ENCODE data around the gene TRANK1.
"Not testable (repeated sequence)": the region's sequence is repeated elsewhere in the genome, so short reads cannot be mapped to it uniquely, and the experiment has no call there.

Gene TRANK1

GRCh38 chr3:36969085-36969484 lies 24.2 kb upstream of the TRANK1 start:
- no peak for TF ChIP-seq CTCF (IDR thresholded peaks at IDR 0.05; ENCODE audit: low read depth, low read length, missing control alignments)
- H3K4me3 ChIP-seq (replicated peaks; ENCODE audit: low read depth, low read length): no peak overlapping the region
- DNase-seq (ENCODE audit: extremely low read depth, low read depth): no peak

GRCh38 chr3:36965440-36965839 lies 20.6 kb upstream of the TRANK1 start:
- no peak for DNase-seq (ENCODE audit: extremely low read depth, low read depth)
- no peak for TF ChIP-seq CTCF (IDR thresholded peaks at IDR 0.05; ENCODE audit: low read depth, low read length, missing control alignments)
- no peak overlapping the region for H3K4me3 ChIP-seq (replicated peaks; ENCODE audit: low read depth, low read length)

DNA sequence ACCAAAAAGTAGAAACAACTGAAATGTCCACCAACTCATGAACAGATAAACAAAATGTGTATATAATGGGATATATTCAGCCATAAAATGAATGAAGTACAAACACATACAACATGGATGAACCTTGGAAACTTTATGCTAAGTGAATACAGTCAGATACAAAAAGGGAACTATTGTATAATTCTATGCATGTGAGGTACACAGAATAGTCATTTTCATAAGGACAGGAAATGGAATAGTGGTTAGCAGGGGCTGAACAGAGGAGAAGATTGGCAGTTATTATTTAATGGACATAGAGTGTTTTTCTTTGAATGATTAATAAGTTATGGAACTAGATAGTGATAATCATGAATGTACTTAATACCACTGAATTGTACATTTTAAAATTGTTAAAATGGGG lies 20.0 kb upstream of the TRANK1 start:
- TF ChIP-seq CTCF (IDR thresholded peaks at IDR 0.05; ENCODE audit: low read depth, low read length, missing control alignments): no peak
- H3K4me3 ChIP-seq (replicated peaks; ENCODE audit: low read depth, low read length): no peak overlapping the region
- DNase-seq (ENCODE audit: extremely low read depth, low read depth): no peak

DNA sequence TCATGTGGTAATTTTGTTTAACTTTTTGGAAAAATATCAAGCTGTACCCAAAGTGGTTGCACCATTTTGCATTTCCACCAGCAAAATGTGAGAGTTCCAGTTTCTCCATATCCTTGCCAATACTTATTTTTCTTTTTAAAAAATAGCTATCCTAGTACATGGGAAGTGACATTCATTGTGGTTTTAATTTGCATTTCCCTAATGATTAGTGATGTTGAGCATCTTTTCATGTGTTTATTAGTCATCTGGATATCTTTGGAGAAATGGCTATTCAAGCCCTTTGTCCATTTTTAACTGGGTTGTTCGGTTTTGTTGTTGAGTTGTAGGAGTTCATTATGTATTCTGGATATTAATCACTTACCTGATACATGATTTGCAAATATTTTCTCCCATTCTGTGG lies 19.5 kb upstream of the TRANK1 start:
- no peak for TF ChIP-seq CTCF (IDR thresholded peaks at IDR 0.05; ENCODE audit: low read depth, low read length, missing control alignments)
- H3K4me3 ChIP-seq (replicated peaks; ENCODE audit: low read depth, low read length): no peak overlapping the region
- no peak for DNase-seq (ENCODE audit: extremely low read depth, low read depth)

DNA sequence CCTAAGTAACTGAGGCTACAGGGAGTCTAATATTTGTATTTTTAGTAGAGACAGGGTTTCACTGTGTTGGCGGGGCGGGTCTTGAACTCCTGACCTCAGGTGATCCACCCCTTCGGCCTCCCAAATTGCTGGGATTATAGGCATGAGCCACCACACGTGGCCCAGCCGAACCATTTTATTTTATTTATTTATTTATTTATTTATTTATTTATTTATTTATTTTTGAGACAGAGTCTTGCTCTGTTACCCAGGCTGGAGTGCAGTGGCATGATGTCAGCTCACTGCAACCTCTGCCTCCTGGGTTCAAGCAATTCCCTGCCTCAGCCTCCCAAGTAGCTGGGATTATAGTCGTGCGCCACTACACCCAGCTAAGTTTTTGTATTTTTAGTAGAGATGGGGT lies 18.2 kb upstream of the TRANK1 start:
- not testable (repeated sequence) for DNase-seq (ENCODE audit: extremely low read depth, low read depth)

DNA sequence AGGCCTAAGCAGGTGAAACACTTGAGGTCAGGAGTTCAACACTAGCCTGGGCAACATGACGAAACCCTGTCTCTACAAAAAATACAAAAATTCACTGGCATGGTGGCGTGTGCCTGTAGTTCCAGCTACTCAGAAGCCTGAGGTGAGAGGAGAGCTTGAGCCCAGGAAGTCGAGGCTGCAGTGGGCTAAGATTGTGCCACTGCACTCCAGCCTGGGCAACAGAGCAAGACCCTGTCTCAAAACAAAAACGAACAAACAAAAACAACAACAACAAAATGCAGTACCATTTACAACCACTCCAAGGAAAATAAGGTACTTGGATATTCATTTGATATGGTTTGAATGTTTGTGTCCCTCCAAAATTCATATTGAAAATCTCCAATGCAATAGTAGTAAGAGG lies 15.6 kb upstream of the TRANK1 start:
- no peak for DNase-seq (ENCODE audit: extremely low read depth, low read depth)
- H3K4me3 ChIP-seq (replicated peaks; ENCODE audit: low read depth, low read length): no peak overlapping the region
- TF ChIP-seq CTCF (IDR thresholded peaks at IDR 0.05; ENCODE audit: low read depth, low read length, missing control alignments): no peak

More for the DNA sequence above, 18.2 kb upstream of the TRANK1 start:
- not testable (repeated sequence) for H3K4me3 ChIP-seq (replicated peaks; ENCODE audit: low read depth, low read length)

DNA sequence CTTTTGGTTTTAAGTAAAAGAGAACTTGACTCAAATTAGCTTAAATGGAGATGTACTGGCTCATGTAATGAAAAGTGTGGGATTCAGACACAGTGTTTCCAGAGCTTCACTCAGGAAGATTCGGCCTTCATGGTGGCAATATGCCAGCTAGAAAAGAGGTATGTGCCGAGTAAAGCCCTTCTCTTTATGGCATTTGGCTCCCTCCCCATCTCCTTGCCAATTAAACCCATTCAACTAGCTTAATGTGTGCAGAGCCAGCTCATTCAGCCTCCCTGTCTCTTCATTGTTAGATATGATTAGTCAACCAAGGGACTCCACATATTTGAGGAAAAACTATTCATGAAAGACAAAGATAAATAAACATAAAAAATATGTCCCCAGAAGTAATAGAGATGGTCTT lies 15.0 kb upstream of the TRANK1 start:
- no peak overlapping the region for H3K4me3 ChIP-seq (replicated peaks; ENCODE audit: low read depth, low read length)
- no peak for DNase-seq (ENCODE audit: extremely low read depth, low read depth)
- no peak for TF ChIP-seq CTCF (IDR thresholded peaks at IDR 0.05; ENCODE audit: low read depth, low read length, missing control alignments)

Data from HFF-Myc (cell line).